HK-2 (cell line): ENCODE data around the gene PPFIA4.

ENCODE experiments used
- DNase-seq: peaks from one replicate; pipeline ENCODE4 v3.0.0-alpha.2; 2018; ENCODE audit not compliant: unreplicated experiment

PPFIA4 gene

GRCh38 chr1:203057911-203058675, 31.8 kb downstream of the PPFIA4 start:
- DNase-seq = no peak

GRCh38 chr1:203058676-203058935, 32.3 kb downstream of the PPFIA4 start:
- DNase-seq = no peak

- DNase-seq = no peak
These were observed 33.2 kb downstream of the PPFIA4 start for GRCh38 chr1:203059485-203059884.

- DNase-seq = no peak
These were observed 33.8 kb downstream of the PPFIA4 start for GRCh38 chr1:203060115-203060514.

- DNase-seq = no peak
These were observed 37.0 kb downstream of the PPFIA4 start for GRCh38 chr1:203063287-203063686.

- DNase-seq = no peak
These were observed 38.9 kb downstream of the PPFIA4 start for GRCh38 chr1:203065191-203065590.

GRCh38 chr1:203065986-203066385, 39.7 kb downstream of the PPFIA4 start:
- DNase-seq = no peak

- DNase-seq = no peak
These were observed 40.7 kb downstream of the PPFIA4 start for GRCh38 chr1:203066965-203067364.

GRCh38 chr1:203069030-203069747, 42.9 kb downstream of the PPFIA4 start:
- DNase-seq = no peak

GRCh38 chr1:203072002-203072602, 45.8 kb downstream of the PPFIA4 start:
- DNase-seq = no peak

- no peak for DNase-seq
These were observed 46.6 kb downstream of the PPFIA4 start for GRCh38 chr1:203072911-203073310.

GRCh38 chr1:203073469-203073868, 47.2 kb downstream of the PPFIA4 start:
- no peak for DNase-seq

- DNase-seq = no peak
These were observed 48.3 kb downstream of the PPFIA4 start for GRCh38 chr1:203074610-203075009.

GRCh38 chr1:203075236-203076030, 49.1 kb downstream of the PPFIA4 start:
- DNase-seq = no peak

- no peak for DNase-seq
These were observed 49.8 kb downstream of the PPFIA4 start for GRCh38 chr1:203076031-203076511.

- no peak for DNase-seq
These were observed 51.1 kb downstream of the PPFIA4 start for GRCh38 chr1:203077367-203077766.

- no peak for DNase-seq
These were observed 51.7 kb downstream of the PPFIA4 start for GRCh38 chr1:203077956-203078355.

GRCh38 chr1:203078478-203078877, 52.2 kb downstream of the PPFIA4 start:
- no peak for DNase-seq

GRCh38 chr1:203080456-203080855, 54.2 kb downstream of the PPFIA4 start:
- DNase-seq = no peak

- DNase-seq = no peak
These were observed 55.4 kb downstream of the PPFIA4 start for GRCh38 chr1:203081465-203082230.

- no peak for DNase-seq
These were observed 55.9 kb downstream of the PPFIA4 start for GRCh38 chr1:203082231-203082505.
